ENCODE measurements around the gene NBPF9. TPM values are rescaled to one million over a fixed set of nuclear protein-coding genes. Genes with fewer than 3 reads are reported as not detected.
"Not testable (repeated sequence)": the region's sequence is repeated elsewhere in the genome, so short reads cannot be mapped to it uniquely, and the experiment has no call there.

Gene NBPF9
- total RNA-seq, 2 experiments from 2014 or later: 19.0 to 21.6 TPM

DNA sequence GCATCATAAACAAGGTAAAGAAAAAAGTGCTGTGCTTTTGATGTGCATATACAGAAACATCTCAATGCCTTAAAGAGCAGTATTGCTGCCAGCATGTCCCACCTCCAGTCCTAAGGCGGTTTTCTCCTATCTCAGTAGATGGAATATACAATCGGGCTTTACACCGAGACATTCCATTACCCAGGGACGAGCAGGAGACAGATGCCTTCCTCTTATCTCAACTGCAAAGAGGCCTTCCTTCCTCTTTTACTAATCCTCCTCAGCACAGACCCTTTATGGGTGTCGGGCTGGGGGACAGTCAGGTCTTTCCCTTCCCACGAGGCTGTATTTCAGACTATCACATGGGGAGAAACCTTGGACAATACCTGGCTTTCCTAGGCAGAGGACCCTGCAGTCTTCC is 10.2 kb downstream of the NBPF9 start:
- intact Hi-C loops (cut with DNase I, micrococcal nuclease); H3K4me1 Mint-ChIP-seq; POLR2A ChIA-PET; DNase-seq; H3K27me3 Mint-ChIP-seq; H3K36me3 Mint-ChIP-seq (ENCODE audit: low read depth); H3K9me3 Mint-ChIP-seq (ENCODE audit: low read depth); CTCF ChIA-PET; ATAC-seq; H3K4me3 Mint-ChIP-seq; H3K27ac Mint-ChIP-seq: not testable (repeated sequence)

DNA sequence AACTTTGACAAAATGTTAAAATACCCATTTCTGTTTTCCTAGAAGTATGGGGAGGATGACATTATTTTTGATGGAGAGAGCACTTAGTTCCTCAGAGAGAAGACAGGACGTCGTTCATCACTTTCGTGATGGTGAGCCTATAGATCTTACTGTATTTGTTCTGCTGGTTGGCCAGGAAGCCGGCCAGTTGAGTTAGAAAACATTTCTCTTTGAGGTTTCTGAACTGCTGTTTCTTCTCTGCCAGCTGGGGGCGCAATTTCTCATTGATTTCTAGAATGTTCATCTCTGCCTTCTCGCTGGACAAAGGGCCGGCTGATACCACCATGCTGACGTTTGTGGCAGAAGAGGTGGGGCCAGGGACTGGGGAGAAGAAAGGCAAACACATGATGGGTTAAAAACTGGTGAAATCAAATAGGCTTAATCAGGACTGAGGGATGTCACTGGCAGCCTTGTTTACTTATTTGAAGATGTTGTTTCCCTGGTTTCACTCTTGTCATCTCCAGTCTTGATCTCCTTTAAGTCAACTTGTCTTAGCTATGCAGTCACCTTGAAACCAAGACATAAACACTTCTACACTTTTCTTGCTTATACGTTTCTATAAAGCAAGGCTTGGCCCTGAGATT is 27.7 kb downstream of the NBPF9 start:
- intact Hi-C loops (cut with DNase I, micrococcal nuclease); POLR2A ChIA-PET; H3K4me3 Mint-ChIP-seq; DNase-seq; CTCF ChIA-PET; ATAC-seq; H3K36me3 Mint-ChIP-seq (ENCODE audit: low read depth); H3K27me3 Mint-ChIP-seq; H3K4me1 Mint-ChIP-seq; H3K27ac Mint-ChIP-seq; H3K9me3 Mint-ChIP-seq (ENCODE audit: low read depth): not testable (repeated sequence)

DNA sequence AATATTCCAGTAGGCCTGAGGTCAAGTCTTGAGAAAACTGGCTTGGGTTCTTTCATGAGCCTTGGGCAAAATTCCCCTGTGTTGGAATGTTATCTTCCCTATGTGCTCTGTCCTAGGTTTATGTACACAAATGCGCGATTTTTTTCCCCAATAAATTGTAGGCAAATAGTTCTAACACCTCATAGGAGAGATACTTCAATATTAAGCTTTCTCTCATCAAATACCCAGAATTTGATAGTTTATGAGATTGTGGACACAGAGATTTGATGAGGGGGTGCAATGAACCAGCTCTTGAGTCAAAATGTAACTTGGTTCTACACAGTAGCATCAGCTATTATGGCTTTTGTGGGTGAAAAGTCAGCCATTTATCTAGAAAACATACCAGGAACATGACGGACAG is 38.7 kb downstream of the NBPF9 start:
- H3K4me1 Mint-ChIP-seq; ATAC-seq; H3K27ac Mint-ChIP-seq; POLR2A ChIA-PET; H3K9me3 Mint-ChIP-seq (ENCODE audit: low read depth); H3K27me3 Mint-ChIP-seq; DNase-seq; intact Hi-C loops (cut with DNase I, micrococcal nuclease); H3K4me3 Mint-ChIP-seq; CTCF ChIA-PET: not testable (repeated sequence)
- peaks cover 13% of the 10 kb centered on the region for H3K36me3 Mint-ChIP-seq (ENCODE audit: low read depth)

DNA sequence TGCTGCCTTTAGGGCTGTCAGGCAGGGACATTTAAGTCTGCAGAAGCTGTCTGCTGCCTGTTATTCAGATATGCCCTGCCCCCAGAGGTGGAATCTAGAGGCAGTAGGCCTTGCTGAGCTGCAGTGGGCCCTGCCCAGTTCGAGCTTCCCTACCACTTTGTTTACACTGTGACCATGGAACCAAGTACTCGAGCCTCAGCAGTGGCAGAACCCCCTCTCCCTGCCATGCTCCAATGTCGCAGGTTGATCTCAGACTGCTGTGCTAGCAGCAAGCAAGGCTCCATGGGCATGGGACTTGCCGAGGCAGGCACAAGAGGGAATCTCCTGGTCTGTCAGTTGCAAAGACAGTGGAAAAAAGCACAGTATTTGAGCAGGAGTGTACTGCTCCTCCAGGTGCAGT is 60.3 kb downstream of the NBPF9 start:
- H3K36me3 Mint-ChIP-seq (ENCODE audit: low read depth); CTCF ChIA-PET; DNase-seq; H3K27ac Mint-ChIP-seq; H3K4me1 Mint-ChIP-seq; H3K4me3 Mint-ChIP-seq; H3K27me3 Mint-ChIP-seq; intact Hi-C loops (cut with DNase I, micrococcal nuclease); POLR2A ChIA-PET; H3K9me3 Mint-ChIP-seq (ENCODE audit: low read depth); ATAC-seq: not testable (repeated sequence)

DNA sequence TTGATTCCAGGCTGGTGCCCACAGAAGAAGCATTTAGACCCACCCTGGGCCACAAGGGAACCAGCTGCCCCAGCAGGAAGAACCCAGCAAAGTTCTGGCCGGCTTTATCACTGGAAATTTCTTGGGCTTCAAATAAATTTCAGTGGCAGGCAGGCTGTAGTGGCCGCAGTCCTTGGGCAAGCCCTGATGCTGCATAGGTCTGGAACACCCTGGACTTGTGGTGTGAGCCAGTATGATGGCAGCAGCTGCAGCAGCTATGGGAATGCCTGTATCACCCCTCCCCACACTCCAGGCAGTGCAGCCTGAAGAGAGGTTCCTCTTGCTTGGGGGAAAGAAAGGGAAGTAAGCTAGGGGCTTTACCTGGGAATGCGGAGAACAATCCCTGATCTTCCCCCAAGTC is 69.4 kb downstream of the NBPF9 start:
- H3K4me1 Mint-ChIP-seq; DNase-seq; H3K4me3 Mint-ChIP-seq; intact Hi-C loops (cut with DNase I, micrococcal nuclease); H3K36me3 Mint-ChIP-seq (ENCODE audit: low read depth); H3K27ac Mint-ChIP-seq; H3K27me3 Mint-ChIP-seq; ATAC-seq; POLR2A ChIA-PET; CTCF ChIA-PET; H3K9me3 Mint-ChIP-seq (ENCODE audit: low read depth): not testable (repeated sequence)

DNA sequence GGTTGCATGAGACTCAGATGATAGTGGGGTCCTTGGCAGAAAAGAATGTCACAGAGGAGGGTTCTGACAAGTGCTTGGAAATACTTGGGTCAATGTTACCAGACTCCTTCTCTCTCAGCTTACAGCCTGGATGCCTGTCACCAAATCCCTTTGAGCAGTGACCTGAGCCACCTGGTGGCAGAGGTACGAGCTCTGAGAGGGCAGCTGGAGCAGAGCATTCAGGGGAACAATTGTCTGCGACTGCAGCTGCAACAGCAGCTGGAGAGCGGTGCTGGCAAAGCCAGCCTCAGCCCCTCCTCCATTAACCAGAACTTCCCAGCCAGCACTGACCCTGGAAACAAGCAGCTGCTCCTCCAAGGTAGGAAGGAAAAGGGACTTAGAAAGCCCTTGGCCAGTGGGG is 79.0 kb downstream of the NBPF9 start:
- H3K27ac Mint-ChIP-seq; H3K4me3 Mint-ChIP-seq; H3K27me3 Mint-ChIP-seq; H3K36me3 Mint-ChIP-seq (ENCODE audit: low read depth); ATAC-seq; H3K9me3 Mint-ChIP-seq (ENCODE audit: low read depth); DNase-seq; POLR2A ChIA-PET; intact Hi-C loops (cut with DNase I, micrococcal nuclease); H3K4me1 Mint-ChIP-seq; CTCF ChIA-PET: not testable (repeated sequence)

DNA sequence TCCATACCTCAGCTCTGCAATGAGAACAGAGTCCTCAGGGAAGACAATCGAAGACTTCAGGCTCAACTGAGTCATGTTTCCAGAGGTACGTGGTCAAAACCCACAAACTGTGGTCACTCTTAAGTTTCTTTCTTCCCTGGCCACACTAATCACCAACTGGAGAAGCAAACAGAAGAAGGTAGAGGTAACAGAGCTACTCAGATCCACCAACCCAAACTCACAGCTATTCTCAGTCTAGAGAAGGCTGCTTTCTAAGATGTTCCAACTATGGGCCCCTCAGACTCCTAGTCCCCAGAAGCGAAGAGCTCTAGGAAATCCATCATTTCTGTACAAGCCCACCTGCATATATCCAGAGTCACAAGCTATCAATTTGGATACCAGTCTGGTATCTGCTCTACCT is 84.8 kb downstream of the NBPF9 start:
- not testable (repeated sequence) for ATAC-seq

DNA sequence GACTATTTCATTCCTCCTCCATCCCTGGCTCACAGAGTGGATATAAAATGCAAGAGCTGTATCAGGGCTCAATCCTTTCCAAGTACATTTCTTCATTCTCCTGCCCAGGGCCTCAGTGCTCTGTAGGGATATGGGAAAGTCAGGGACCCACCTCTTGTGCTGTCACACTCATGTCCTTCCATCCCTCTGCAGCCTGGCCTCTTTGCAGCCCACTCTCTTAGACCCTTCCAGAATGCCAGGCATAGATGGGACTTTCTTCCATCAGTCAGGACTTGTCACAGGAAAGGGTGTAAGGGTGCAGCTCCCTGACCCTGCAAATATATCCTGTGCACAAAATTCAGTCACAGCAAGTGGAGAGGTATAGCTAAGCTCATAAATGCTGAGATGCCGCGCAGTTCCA is 86.7 kb downstream of the NBPF9 start:
- H3K4me1 Mint-ChIP-seq; H3K4me3 Mint-ChIP-seq; ATAC-seq; H3K27me3 Mint-ChIP-seq; CTCF ChIA-PET; H3K36me3 Mint-ChIP-seq (ENCODE audit: low read depth); DNase-seq; H3K27ac Mint-ChIP-seq; H3K9me3 Mint-ChIP-seq (ENCODE audit: low read depth); POLR2A ChIA-PET; intact Hi-C loops (cut with DNase I, micrococcal nuclease): not testable (repeated sequence)

More for the DNA sequence above, 84.8 kb downstream of the NBPF9 start:
- H3K36me3 Mint-ChIP-seq (ENCODE audit: low read depth); CTCF ChIA-PET; H3K4me3 Mint-ChIP-seq; H3K27ac Mint-ChIP-seq; H3K9me3 Mint-ChIP-seq (ENCODE audit: low read depth); DNase-seq; intact Hi-C loops (cut with DNase I, micrococcal nuclease); H3K4me1 Mint-ChIP-seq; H3K27me3 Mint-ChIP-seq; POLR2A ChIA-PET: not testable (repeated sequence)

DNA sequence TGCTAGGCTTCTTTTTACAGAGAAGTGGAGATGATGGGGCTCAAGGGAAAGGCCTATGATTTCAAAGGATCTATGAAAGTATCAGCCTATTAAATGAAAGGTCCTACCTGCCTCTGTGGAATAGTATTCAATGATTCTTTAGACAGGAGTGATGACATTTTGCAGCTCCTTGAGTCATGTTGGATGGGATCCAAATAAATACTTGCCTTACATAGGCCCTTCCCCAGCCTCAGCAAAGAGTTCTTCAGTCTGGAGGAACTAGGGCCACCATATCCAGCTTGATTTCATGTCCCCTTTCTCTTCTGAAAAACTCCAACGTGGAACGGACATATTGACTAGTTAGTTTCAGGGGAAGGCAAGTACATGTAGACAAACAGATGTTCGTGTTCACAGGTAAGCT is 87.8 kb downstream of the NBPF9 start:
- intact Hi-C loops (cut with DNase I, micrococcal nuclease); DNase-seq; H3K27me3 Mint-ChIP-seq; H3K4me1 Mint-ChIP-seq; H3K36me3 Mint-ChIP-seq (ENCODE audit: low read depth); H3K9me3 Mint-ChIP-seq (ENCODE audit: low read depth); H3K27ac Mint-ChIP-seq; POLR2A ChIA-PET; H3K4me3 Mint-ChIP-seq; ATAC-seq; CTCF ChIA-PET: not testable (repeated sequence)

DNA sequence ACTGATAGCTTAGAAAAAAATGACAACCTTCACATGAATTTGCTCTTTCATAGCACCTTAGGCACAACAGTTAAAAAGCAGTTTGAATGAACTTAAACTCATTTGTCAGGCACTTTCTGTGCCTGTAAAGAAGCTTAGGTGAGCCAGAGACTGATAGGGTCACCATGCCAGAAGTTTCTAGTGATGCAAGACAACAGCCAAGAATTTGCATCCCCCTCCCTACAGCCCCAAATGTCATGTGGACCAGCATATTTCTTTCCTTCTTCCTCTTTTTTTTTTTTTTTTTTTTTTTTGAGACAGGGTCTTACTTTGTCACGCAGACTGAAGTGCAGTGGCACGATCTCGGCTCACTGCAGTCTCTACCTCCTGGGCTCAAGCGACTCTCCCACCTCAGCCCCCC is 89.8 kb downstream of the NBPF9 start:
- H3K27ac Mint-ChIP-seq; ATAC-seq; H3K4me3 Mint-ChIP-seq; CTCF ChIA-PET; POLR2A ChIA-PET; H3K9me3 Mint-ChIP-seq (ENCODE audit: low read depth); intact Hi-C loops (cut with DNase I, micrococcal nuclease); H3K4me1 Mint-ChIP-seq; H3K27me3 Mint-ChIP-seq; H3K36me3 Mint-ChIP-seq (ENCODE audit: low read depth); DNase-seq: not testable (repeated sequence)

DNA sequence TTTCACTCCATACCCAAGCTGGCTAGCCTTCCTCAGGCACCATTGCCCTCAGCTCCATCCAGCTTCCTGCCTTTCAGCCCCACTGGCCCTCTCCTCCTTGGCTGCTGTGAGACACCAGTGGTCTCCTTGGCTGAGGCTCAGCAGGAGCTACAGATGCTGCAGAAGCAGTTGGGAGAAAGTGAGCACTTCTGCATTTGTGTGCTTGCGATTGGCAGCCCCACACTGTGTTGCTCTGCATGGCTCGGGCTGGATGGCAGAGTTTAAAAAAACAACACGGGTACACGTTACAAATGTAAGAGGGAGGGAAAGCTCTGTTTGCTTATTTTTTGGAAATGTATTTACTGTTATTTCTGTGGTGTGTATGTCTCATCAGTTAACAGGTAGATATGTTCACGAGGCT is 90.8 kb downstream of the NBPF9 start:
- H3K9me3 Mint-ChIP-seq (ENCODE audit: low read depth); intact Hi-C loops (cut with DNase I, micrococcal nuclease); H3K4me3 Mint-ChIP-seq; H3K27ac Mint-ChIP-seq; H3K36me3 Mint-ChIP-seq (ENCODE audit: low read depth); CTCF ChIA-PET; H3K27me3 Mint-ChIP-seq; ATAC-seq; POLR2A ChIA-PET; H3K4me1 Mint-ChIP-seq; DNase-seq: not testable (repeated sequence)

DNA sequence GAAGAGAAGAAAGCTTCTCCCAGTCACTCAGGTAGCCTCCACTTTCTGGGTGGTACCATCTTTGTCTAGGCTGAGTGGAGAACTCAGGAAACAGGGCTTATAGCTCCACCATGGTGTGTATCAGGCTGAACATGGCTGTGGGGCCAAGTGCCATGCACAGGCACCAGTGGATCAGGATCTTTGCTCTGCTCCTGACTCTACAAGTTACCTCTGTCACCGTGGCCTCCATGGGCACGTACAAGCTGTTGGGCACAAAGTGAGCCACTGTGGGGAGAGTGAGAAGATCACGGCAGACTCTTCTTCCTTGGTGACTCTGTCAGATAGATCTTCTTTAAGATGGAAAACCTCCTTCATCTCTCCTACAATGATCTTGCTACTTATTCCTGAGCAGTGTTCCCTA is 93.6 kb downstream of the NBPF9 start:
- H3K27ac Mint-ChIP-seq; H3K9me3 Mint-ChIP-seq (ENCODE audit: low read depth); ATAC-seq; H3K4me1 Mint-ChIP-seq; H3K36me3 Mint-ChIP-seq (ENCODE audit: low read depth); intact Hi-C loops (cut with DNase I, micrococcal nuclease); DNase-seq; POLR2A ChIA-PET; H3K27me3 Mint-ChIP-seq; H3K4me3 Mint-ChIP-seq; CTCF ChIA-PET: not testable (repeated sequence)

DNA sequence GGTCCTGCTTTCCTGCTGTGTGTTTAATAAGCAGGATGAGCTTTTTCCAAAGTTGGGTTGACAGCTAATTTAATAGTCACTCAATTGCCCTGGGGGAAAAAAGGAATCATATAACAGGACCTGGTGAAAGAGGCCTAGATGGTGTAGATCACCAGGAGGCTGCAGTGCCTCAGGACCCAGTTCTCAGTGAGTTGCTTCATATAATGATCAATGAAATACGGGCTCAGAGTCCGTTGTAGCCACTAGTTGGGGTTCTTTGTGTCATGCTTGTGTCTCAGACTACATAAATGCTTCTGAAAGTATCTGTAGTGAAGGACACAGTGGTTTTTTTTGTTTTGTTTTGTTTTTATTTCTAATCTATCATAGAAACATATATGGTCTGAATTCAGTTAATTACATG is 94.6 kb downstream of the NBPF9 start:
- H3K36me3 Mint-ChIP-seq (ENCODE audit: low read depth); H3K27me3 Mint-ChIP-seq; intact Hi-C loops (cut with DNase I, micrococcal nuclease); H3K4me1 Mint-ChIP-seq; CTCF ChIA-PET; ATAC-seq; POLR2A ChIA-PET; H3K9me3 Mint-ChIP-seq (ENCODE audit: low read depth); H3K27ac Mint-ChIP-seq; H3K4me3 Mint-ChIP-seq; DNase-seq: not testable (repeated sequence)
